GM12864 (cell line): ENCODE data around the gene CELSR1.

ENCODE experiments used
- DNase-seq: peaks from one replicate; pipeline ENCODE4 v3.0.0-alpha.2; 2011; ENCODE audit warnings: low read depth
- H3K4me3 ChIP-seq: 2 replicates; pipeline ENCODE4 v1.5.1; 2011; ENCODE audit warnings: mild to moderate bottlenecking, low read depth, low read length, control low read depth
- CTCF ChIP-seq: IDR thresholded peaks from 2 replicates; pipeline ENCODE4 v1.5.1; 2011; ENCODE audit warnings: low read depth, mild to moderate bottlenecking, moderate library complexity, low read length, control low read depth, inconsistent platforms; ENCODE audit errors: missing control alignments

The CELSR1 gene

GRCh38 chr22:46328797-46329196, 208.6 kb downstream of the CELSR1 start:
- no peak for DNase-seq
- no peak for TF ChIP-seq CTCF
- no peak overlapping the region for H3K4me3 ChIP-seq

GRCh38 chr22:46327691-46328465, 209.5 kb downstream of the CELSR1 start:
- DNase-seq: no peak
- H3K4me3 ChIP-seq: no peak overlapping the region
- TF ChIP-seq CTCF: no peak

- DNase-seq: no peak
- no peak for TF ChIP-seq CTCF
- H3K4me3 ChIP-seq: no peak overlapping the region
Observed at GRCh38 chr22:46326066-46326680, 211.2 kb downstream of the CELSR1 start.

GRCh38 chr22:46323162-46323561, 214.3 kb downstream of the CELSR1 start:
- no peak for DNase-seq
- H3K4me3 ChIP-seq: no peak overlapping the region
- TF ChIP-seq CTCF: no peak

GRCh38 chr22:46322711-46323110, 214.7 kb downstream of the CELSR1 start:
- H3K4me3 ChIP-seq: no peak overlapping the region
- TF ChIP-seq CTCF: no peak
- no peak for DNase-seq

GRCh38 chr22:46320716-46321386, 216.6 kb downstream of the CELSR1 start:
- no peak for TF ChIP-seq CTCF
- no peak overlapping the region for H3K4me3 ChIP-seq
- DNase-seq: no peak
